GM21619 (cell line): ENCODE data around the gene NDUFA13.

Experiments used
- ATAC-seq: cut with Tn5 transposase; IDR thresholded peaks from one replicate; pipeline ENCODE4 v1.9.1; 2021; ENCODE audit not compliant: unreplicated experiment

Gene NDUFA13

DNA sequence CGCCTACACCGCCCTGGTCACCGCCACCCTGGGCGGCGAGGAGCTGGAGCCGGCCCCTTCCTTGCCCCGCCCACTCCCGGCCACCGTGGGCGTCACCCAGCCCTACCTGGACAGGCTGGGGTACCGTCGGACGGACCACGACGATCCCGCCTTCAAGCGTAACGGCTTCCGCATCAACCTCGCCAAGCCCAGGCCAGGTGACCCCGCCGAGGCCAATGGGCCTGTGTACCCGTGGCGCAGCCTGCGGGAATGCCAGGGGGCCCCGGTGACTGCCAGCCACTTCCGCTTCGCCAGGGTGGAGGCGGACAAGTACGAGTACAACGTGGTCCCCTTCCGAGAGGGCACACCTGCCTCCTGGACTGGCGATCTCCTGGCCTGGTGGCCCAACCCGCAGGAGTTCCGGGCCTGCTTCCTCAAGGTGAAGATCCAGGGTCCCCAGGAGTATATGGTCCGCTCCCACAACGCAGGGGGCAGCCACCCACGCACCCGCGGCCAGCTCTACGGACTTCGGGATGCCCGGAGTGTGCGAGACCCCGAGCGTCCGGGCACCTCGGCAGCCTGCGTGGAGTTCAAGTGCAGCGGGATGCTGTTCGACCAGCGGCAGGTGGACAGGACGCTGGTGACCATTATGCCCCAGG is 29.0 kb downstream of the NDUFA13 start:
- ATAC-seq = no peak

DNA sequence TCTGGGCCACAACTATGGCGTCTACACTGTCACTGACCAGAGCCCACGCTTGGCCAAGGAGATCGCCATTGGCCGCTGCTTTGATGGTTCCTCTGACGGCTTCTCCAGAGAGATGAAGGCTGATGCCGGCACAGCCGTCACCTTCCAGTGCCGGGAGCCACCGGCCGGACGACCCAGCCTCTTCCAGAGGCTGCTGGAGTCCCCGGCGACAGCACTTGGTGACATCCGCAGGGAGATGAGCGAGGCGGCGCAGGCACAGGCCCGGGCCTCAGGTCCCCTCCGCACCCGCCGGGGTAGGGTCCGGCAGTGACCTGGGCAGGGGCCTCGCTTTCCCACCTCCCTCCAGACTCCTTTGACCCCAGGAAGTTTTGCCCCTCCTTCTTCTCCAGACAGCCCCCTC is 29.7 kb downstream of the NDUFA13 start:
- no peak for ATAC-seq

DNA sequence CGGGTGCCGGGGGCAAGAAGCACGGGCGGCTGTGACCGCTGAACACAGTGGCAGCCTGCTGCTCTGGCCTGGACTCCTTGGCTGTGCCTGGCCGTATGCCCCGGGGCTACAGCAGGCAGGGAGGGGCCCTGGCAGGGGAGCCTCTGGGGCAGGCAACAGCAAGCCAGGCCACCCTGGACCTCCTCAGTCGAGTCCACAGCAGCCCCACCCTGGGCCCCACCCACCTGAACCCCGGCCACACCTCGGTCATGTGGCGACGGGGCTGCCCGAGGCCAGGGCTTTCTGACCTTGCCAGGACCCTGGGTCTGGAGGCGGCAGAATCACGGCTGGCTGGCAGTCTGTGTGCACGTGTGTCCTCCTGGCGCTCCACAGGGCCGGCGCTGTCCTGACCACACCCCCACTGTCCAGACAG is 30.7 kb downstream of the NDUFA13 start:
- no peak for ATAC-seq

DNA sequence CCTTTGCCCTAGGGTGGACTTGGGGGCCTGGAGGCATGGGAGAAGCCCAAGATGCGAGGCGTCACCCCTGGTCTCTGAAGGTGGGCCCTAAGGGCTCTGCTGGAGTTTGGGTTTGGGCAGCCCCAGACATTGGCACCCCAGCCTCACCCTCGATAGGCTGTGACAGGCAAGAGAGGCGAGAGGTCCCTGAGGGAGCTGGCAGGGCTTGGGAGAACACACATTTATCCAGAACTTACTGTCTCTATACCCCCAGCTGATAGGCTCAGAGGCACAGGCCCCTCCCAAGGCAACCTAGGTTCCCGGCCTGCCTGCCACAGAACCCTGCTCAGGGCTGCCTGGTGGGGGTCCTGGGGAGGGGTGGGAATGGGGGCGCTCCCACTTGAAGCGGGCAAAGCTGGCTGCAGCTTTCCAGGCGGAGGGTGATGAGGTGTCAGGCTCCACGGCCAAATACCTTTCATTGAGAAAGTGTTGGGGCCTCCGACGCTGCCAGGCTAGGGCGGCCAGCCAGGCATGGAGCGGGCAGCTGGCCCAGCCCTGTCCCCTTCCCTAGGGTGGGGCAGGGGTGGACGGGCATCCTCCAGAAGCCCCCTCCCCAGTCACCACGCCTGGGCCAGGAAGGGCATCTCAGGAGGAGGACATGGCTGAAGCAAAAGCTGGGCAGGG is 31.8 kb downstream of the NDUFA13 start:
- ATAC-seq = no peak

DNA sequence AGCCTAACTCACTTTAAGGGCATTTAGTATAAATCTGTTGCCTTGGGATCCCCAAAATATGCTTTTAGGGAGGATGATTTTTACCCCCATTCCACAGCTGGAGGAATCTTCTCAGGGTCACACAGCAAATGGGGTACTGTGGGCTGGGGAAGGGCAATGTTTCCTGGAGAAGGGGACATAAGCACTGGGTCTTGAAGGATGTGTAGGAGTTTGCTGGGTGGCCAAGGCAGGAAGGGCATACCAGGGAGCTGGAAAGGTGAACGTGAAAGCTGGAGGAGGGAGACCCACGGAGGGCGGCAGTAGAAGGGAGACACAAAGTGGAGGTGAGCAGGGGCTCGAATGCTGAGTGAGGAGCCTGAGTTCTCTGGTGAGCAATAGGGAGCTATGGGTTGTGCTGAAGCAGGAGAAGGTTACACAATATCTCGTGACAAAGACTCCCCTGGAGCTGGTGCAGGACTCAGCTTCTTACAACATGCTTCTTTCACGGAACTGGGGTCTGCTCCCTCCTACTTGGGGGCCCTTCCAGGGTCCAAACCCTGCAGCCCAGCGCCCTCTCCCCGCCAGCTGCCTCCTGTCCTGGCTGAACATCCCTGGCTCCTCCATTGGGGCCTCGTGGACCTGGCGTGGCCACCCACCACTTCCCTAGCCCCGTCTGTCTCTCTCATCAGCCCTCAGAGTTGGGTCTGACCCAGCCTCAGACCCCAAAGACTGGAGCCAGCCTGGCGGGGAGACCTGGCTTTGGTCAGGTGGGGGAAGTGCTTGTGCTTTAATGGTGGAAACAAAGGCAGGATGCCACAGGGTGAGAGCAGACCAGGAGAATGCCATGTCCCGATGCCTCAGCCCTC is 33.1 kb downstream of the NDUFA13 start:
- ATAC-seq = no peak

DNA sequence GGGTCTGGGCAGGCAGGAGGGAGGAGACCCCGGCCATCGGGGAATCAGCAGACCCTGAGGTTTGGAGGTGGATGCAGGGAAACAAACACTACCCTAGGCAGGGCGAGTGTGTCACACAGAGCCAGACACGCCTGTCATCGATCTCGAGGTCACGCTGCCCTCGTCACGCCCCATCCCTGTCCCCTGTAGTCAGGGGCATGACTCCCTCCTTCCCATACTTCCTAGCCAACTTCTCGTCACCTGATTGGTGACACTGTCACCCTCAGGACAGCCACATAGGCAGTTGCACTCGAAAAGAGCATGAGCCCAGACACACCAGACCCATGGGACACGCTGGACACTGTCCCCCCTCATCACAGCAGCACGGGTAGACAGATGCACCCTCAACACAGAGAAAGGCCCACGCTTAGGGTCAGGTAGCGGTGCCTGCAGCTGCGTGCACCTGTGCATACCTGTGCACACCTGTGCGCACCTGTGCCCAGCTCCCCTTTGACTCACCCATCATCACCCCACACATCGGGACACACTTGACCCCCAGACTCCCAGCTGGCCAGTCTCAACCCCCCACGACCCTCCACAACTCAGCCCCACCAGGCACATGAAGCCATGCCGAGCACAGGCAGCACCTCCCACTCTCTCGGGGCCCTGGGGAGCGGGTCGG is 33.9 kb downstream of the NDUFA13 start:
- ATAC-seq = no peak

DNA sequence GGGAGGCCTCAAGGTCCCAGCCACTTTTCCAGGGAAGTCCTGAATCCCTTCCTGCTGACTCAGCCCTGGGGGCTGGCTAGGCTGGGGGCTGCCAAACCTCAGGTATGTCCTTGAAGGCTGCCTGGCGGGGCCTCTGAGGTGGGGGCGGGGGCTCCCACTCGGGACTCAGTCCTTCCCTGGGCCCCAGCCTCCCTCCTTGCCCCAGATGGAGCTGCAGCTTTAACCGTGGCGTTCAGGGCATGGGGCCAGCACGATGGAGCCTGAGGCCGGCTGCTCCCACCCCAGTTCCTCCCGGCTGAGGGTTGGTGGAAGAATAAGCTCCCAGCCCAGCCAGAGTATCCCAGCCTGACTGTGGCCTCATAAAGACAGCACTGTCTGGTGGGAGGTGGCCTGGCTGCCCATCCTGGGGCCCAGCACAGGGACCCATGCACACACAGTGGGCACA is 34.5 kb downstream of the NDUFA13 start:
- no peak for ATAC-seq

DNA sequence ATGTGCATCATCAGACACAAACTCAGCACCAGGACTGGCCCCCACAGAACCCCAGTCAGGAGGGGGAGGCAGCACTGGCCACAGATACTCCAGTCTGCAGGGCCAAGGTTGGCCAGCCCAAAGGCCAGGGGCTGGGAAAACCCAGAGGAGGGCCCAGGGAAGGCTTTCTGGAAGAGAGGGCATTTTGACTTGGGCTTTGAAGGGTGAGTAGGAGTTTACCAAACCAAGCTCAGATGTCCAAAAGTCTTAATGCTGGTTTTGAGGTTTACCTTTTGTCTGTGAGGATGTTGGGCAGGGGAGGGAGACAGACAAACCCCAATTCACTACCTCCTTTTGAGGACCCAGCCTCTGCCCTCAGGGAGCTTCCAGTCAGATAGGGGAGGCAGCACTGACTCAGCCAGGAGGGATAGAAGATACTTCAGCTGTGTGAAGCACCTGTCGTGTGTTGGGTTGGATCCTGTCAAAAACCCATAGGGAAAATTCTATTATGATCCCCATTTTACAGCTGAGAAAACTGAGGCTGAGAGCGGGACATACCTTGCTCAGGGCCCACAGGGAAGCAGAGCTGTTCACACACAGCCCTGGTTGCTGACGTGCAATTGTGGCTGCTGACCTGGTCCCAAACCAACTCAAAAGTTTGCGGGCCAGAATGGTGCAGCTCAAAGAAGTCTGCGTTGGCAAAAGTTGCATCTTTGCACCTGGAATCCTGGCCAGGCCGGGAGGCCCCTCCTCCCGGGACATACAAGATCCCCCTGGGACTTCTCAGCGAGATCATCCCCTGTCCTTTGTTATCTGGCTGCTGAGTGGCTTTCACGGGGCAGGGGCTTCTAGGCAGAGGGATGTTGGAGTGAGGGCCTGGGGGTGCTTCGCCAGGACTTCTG is 35.2 kb downstream of the NDUFA13 start:
- no peak for ATAC-seq

DNA sequence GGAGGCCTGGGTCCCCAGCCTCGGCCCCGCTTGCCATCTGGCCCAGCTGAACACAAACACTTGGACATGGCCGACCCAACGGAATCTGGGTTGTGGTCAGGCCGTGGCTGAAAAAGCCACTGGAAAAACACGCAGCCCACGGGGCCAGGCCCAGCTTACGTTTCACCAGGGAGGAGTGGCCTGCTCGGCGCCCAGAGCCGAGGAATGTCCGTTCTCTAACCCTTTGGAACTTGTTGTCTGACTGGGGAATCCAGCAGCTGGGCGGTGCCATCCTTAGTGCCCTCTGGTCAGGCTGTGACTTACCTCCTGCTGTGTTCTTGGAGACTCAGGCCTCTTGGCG is 35.8 kb downstream of the NDUFA13 start:
- no peak for ATAC-seq

DNA sequence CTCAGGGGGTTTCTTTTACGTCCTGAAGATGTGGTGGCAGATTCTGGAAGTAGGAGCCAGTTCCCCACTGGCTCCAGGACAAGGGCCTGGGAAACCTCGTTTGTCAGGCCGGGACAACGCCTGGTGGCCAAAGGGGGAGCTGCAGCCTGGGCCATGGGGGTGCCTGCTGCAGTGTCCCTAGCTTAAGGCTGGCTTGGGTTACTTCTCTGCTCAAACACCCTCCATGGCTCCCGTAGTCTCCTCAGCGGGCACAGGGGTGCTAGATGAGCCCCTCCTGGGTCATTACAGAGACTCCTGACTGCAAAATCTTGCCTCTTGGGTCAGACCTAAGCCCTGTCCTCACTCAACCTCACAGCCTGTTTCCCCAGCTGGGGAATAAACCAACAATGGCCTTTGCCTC is 36.8 kb downstream of the NDUFA13 start:
- no peak for ATAC-seq

DNA sequence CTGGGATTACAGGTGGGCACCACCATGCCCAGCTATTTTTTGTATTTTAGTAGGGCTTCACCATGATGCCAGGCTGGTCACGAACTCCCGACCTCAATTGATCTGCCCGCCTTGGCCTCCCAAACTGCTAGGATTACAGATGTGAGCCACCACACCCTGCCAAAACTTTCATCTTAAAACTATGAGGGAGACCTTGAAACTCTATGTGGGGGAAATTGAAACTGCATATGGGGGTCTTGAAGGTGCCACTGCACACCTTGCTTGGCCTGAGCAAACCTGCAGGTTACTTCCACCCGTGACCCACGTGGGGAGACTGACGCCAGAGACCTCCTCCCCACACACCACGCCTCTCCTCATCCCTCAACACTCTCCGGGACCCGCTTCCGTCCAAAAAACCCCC is 37.6 kb downstream of the NDUFA13 start:
- ATAC-seq = no peak

DNA sequence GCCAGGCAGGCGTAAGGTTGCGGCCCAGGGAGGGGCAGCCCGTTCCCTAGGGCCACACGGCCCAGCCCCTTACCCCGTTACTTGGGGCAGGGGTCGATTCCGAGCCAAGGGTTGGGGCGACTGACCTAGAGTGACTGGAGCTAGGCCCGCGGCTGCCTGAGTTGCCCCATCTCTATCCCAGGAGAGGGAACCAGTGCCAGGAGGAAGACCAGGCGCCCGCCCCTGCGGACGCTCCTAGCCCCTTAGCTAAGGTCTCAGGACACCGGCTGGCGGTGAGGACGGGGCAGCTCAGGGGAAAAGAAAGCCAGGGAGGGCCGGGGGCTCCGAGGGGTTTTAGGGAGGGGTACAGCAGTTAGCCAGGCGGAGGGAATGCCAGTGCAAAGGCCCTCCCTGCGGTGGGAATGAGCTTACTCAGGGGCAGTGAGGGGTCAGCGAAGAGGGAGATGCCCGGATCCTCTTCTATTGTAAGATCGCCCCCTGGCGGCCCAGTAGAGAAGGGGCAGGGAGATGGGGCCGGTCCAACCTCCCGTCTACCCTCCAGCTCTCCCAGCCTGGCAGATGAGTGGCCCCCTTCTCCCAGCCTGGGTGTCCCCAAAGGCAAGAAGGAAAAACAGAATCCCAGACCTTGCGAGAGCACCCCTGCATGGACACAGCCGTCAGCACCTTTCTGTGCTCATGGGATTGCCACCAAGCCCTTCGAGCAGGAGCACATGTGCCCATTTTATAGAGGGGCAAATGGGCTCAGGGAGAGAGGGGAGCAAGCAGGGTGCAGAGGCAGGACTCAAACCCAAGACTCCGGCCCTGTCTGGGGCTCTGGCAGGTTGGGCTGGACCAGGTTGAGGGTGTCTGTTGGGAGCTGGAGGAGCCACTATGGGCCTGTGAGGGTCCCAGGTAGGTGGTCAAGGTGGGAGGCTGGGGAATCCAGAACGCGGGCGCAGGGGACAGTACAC is 38.3 kb downstream of the NDUFA13 start:
- no peak for ATAC-seq

DNA sequence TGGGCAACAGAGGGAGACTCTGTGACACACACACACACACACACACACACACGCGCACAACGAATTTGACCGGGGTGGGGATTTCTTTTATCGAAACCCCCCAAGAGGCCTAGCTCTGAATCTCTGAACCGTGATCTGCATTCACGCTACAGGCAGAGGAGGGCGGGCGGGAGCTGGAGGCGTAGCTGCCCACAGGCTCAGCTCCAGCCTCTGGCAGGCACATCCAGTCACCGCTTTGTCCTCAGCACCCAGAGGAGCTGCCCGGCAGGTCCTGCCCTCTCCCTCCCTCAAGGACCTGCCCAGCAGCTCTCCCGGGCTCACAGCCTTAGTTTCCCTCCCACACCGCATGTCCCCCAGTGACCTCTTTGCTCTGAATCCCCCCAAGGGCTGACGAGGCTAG is 42.0 kb downstream of the NDUFA13 start:
- ATAC-seq = no peak

DNA sequence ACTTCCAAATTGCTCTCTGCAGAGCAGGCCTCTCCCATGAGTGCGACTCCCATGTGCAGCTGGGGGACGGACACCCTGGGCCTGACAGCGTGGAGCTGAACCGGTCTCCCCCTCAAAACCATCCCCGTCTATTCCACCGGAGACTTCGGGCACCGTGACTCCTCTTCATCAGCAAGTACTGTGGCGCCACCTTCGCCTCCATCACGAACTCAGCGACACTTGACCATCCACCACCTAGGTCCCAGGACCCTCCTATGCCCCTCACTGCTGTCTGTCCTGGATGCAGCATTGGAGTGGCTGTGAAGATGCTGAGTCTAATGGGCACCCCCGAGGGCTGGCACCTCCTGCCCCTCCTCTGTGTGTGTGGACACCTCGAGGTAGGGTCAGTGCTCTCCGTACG is 42.6 kb downstream of the NDUFA13 start:
- ATAC-seq = no peak

DNA sequence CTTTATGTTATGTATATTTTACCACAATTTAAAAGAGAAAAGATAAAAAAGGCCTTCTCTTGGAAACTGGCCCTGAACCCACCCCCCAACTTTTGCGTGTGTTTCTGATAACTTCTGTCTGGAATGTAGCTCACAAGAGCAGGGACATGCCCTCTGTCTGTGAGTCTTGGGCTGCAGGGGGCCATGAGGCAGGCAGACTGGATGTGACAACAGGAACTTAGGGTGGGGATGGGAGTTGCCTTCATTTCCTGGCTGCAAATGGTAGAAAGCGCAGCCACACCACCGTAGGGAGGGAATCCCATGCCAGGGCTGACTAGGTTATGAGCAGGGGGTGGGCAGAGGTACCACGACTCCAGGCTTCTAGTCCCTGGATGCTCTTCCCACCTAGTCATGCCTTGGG is 43.9 kb downstream of the NDUFA13 start:
- ATAC-seq = no peak

DNA sequence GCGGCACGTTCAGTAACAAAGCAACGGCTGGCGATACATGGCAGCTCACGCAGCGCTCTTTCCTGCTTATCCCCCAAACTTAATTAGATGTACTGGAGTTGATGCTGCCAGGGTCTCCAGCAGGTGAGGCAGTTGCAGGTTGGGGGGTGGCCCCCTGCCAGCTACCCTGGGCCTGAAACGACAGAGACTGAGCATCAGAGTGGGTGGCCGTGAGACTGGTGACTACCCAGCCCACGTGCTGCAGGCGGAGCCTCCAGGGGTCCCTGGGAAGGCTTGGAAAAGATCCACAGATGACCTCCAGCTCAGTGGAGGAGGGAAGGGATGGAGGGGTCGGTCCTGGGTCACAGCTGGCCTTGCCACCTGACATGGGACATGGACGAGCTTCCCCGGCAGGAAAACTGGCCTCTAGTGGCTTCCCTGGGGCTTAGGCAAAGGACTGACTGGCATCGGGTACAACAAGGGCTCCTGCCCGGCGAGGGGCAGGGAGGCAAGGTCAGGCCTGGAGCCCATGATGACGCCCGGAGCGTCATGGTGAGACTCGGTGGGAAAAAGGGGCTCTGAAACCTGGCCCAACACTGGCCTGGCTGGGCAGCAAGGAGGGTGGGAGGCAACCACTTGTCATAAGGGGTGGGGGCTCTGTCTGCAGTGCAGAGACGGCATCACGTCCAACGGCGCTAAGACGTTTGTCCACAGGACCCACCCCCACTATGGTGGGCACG is 46.1 kb downstream of the NDUFA13 start:
- no peak for ATAC-seq

DNA sequence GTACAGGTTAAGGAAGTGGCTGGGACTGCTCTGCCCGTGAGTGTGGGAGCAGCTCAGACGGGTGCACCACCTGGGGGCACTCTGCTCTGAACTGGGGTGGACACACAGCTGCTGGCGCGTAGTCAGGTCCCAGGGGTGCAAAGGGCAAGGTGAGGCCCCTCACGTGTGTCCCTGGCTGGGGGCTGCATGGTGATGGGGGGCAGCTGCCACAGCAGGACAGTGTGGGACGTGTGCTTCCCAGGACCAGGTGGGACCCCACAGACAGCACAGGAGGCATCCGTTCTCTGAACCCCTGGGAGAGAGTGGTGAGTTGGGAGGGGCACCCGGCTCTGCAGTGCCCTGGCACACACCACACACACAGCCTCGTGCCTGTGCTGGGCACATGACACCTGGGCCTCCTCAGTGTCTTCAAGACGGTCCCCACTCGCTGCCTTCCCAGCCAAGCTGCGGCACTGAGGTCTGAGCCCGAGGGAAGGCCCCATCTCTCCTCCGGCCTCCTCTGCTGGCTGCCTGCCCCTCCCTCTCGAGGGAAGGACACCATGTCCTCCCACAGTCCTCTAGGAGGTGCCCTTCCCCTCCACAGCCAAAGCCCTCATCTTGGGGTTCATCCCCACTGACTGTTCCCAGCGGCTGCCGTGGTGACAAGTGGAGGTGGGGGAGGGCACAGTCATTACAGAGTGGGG is 46.8 kb downstream of the NDUFA13 start:
- ATAC-seq = no peak

DNA sequence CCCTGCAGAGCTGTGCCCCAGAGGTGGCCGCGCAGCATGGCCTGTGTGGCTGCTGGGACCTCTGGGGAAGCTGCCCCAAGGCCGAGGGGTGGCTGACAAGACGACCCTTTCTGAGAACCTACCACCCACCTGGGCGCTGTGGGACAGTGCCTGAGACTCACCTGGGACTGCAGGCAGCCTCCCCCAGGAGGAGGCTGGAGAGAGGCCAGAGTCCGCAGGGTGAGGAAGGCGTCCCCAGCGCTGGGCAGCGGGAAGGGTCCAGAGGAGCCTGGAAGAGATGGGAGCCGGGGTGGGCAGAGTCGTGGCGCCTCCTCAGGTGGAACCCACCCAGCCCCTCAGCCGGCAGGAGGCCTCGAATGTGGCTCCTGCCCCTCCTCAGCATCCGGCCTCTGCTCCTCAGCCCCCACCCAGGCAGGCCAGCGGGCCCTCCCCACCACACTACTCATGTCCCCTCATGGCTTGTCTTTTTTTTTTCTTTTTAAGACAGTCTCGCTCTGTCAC is 47.4 kb downstream of the NDUFA13 start:
- ATAC-seq = no peak
